Natural killer cell (primary cell): ENCODE measurements around the gene SLC6A3. TPM values are rescaled to one million over a fixed set of nuclear protein-coding genes. Genes with fewer than 3 reads are reported as not detected.

Experiments
- ATAC-seq, 3 donors: fragments of 150-1000 bp in 2 of 3; fragments of 200-7000 bp in 1 of 3; cut with Tn5 transposase; 1 replicate in 1 of 3; 2 replicates in 2 of 3; pipeline ENCODE4 v1.10.0; 2021; ENCODE audit warnings: mild to moderate bottlenecking in 2 of 3, moderate library complexity in 2 of 3
- DNase-seq, 2 donors: peaks; one replicate each; pipeline versions ENCODE4 v3.0.0 to v3.0.0-alpha.2; 2013 to 2021; ENCODE audit warnings: mixed read lengths in 1 of 2
- H3K27ac ChIP-seq: one replicate; pipeline ENCODE4 v1.5.1; 2013; ENCODE audit warnings: mild to moderate bottlenecking, low read length
- H3K27me3 ChIP-seq: one replicate; pipeline ENCODE4 v1.6.1; 2013; ENCODE audit warnings: low read length; ENCODE audit not compliant: control insufficient read depth, insufficient read depth
- H3K36me3 ChIP-seq: one replicate; pipeline ENCODE4 v1.6.1; 2013; ENCODE audit warnings: low read length; ENCODE audit not compliant: control insufficient read depth, insufficient read depth
- H3K4me1 ChIP-seq: one replicate; pipeline ENCODE4 v1.6.1; 2013; ENCODE audit warnings: low read length; ENCODE audit not compliant: control insufficient read depth, insufficient read depth
- H3K4me3 ChIP-seq: one replicate; pipeline ENCODE4 v1.5.1; 2013; ENCODE audit warnings: low read length
- H3K9me3 ChIP-seq: one replicate; pipeline ENCODE4 v1.6.1; 2013; ENCODE audit warnings: low read length; ENCODE audit not compliant: control insufficient read depth, insufficient read depth
- H3K27ac Mint-ChIP-seq, 2 donors: one replicate each; pipeline ENCODE4 v1.8.0; 2022; ENCODE audit warnings: mild to moderate bottlenecking in 2 of 2, mixed read lengths in 2 of 2, moderate library complexity in 1 of 2
- H3K27me3 Mint-ChIP-seq, 2 donors: one replicate each; pipeline ENCODE4 v1.8.0; 2022; ENCODE audit warnings: low read depth in 2 of 2, mixed read lengths in 2 of 2
- H3K36me3 Mint-ChIP-seq: one replicate; pipeline ENCODE4 v1.8.0; 2022; ENCODE audit warnings: mixed read lengths
- H3K4me1 Mint-ChIP-seq, 2 donors: one replicate each; pipeline ENCODE4 v1.8.0; 2022; ENCODE audit warnings: mixed read lengths in 2 of 2
- H3K4me3 Mint-ChIP-seq: one replicate; pipeline ENCODE4 v1.8.0; 2022; ENCODE audit warnings: mild to moderate bottlenecking, moderate library complexity, mixed read lengths
- H3K9me3 Mint-ChIP-seq, 2 donors: one replicate each; pipeline ENCODE4 v1.8.0; 2022; ENCODE audit warnings: mixed read lengths in 2 of 2
- WGBS: methylation state at CpG from one replicate; pipeline ENCODE4 v1.1.7; 2013; ENCODE audit warnings: missing lambda C conversion rate; ENCODE audit not compliant: insufficient coverage; 5-methylcytosine and 5-hydroxymethylcytosine counted together
- intact Hi-C: fragments of 100-400 bp; cut with micrococcal nuclease; formaldehyde crosslinking; loops from one replicate; pipeline ENCODE4 v1.14.2; 2022
- total RNA-seq, 4 donors: library from RNA; stranded (reverse); fragments of 120-200 nt in 1 of 4; gene quantifications; one replicate each; pipeline versions ENCODE4 v1.2.3 to v1.2.4, GENCODE V29; 2013 to 2022
- TF ChIP-seq, protein P1 (sequence below): fragments of 200-600 bp; IDR thresholded peaks from one replicate; pipeline ENCODE4 v1.8.0; 2022; ENCODE audit warnings: antibody characterized with exemption

SLC6A3 gene
- total RNA-seq, 3 donors from 2014 or later (not counting 1 experiment from before 2014, with no cell fraction given): not detected

GRCh38 chr5:1383886-1384401 lies 61.3 kb downstream of the SLC6A3 start:
- no peak for ATAC-seq
- Mint-ChIP-seq H3K36me3 (no peaks in the 10 kb centered on the region), H3K4me3 (no peak overlapping the region), H3K27ac (no peak overlapping the region), H3K9me3 (no peaks in the 10 kb centered on the region), H3K27me3 (peaks cover 0 to 7% of the 10 kb centered on the region in 2 donors), H3K4me1 (peaks cover 31 to 39% of the 10 kb centered on the region in 2 donors)
- H3K27ac ChIP-seq: no peak overlapping the region
- no peak for DNase-seq
- no peak overlapping the region for H3K4me3 ChIP-seq
- no peaks in the 10 kb centered on the region for H3K9me3 ChIP-seq
- 85% methylated on average over 8 of the region's 8 CpGs for WGBS
- peaks cover 32% of the 10 kb centered on the region for H3K4me1 ChIP-seq
- intact Hi-C loops: no loop called here
- TF ChIP-seq, protein P1, sequence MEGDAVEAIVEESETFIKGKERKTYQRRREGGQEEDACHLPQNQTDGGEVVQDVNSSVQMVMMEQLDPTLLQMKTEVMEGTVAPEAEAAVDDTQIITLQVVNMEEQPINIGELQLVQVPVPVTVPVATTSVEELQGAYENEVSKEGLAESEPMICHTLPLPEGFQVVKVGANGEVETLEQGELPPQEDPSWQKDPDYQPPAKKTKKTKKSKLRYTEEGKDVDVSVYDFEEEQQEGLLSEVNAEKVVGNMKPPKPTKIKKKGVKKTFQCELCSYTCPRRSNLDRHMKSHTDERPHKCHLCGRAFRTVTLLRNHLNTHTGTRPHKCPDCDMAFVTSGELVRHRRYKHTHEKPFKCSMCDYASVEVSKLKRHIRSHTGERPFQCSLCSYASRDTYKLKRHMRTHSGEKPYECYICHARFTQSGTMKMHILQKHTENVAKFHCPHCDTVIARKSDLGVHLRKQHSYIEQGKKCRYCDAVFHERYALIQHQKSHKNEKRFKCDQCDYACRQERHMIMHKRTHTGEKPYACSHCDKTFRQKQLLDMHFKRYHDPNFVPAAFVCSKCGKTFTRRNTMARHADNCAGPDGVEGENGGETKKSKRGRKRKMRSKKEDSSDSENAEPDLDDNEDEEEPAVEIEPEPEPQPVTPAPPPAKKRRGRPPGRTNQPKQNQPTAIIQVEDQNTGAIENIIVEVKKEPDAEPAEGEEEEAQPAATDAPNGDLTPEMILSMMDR: no peak
- H3K27me3 ChIP-seq: no peaks in the 10 kb centered on the region
- no peaks in the 10 kb centered on the region for H3K36me3 ChIP-seq

GRCh38 chr5:1383344-1383743 lies 61.9 kb downstream of the SLC6A3 start:
- Mint-ChIP-seq H3K9me3 (no peaks in the 10 kb centered on the region), H3K36me3 (no peaks in the 10 kb centered on the region), H3K27me3 (peaks cover 0 to under 1% of the 10 kb centered on the region in 2 donors), H3K27ac (no peak overlapping the region), H3K4me3 (no peak overlapping the region), H3K4me1 (peaks cover 31 to 39% of the 10 kb centered on the region in 2 donors)
- no peaks in the 10 kb centered on the region for H3K36me3 ChIP-seq
- ATAC-seq: no peak
- H3K4me1 ChIP-seq: peaks cover 32% of the 10 kb centered on the region
- intact Hi-C loops: no loop called here
- WGBS: 92% methylated on average over 17 of the region's 17 CpGs
- H3K9me3 ChIP-seq: no peaks in the 10 kb centered on the region
- TF ChIP-seq, protein P1: no peak
- no peak overlapping the region for H3K27ac ChIP-seq
- H3K4me3 ChIP-seq: no peak overlapping the region
- no peak for DNase-seq
- no peaks in the 10 kb centered on the region for H3K27me3 ChIP-seq

- H3K9me3 ChIP-seq: no peaks in the 10 kb centered on the region
- Mint-ChIP-seq H3K4me1 (peaks cover 28 to 37% of the 10 kb centered on the region in 2 donors), H3K36me3 (no peaks in the 10 kb centered on the region), H3K4me3 (no peak overlapping the region), H3K27me3 (no peaks in the 10 kb centered on the region), H3K27ac (no peak overlapping the region), H3K9me3 (no peaks in the 10 kb centered on the region)
- H3K4me3 ChIP-seq: no peak overlapping the region
- peaks cover 31% of the 10 kb centered on the region for H3K4me1 ChIP-seq
- no peaks in the 10 kb centered on the region for H3K27me3 ChIP-seq
- TF ChIP-seq, protein P1: no peak
- intact Hi-C loops: no loop called here
- H3K36me3 ChIP-seq: no peaks in the 10 kb centered on the region
- ATAC-seq: no peak
- H3K27ac ChIP-seq: no peak overlapping the region
- WGBS: 88% methylated on average over 18 of the region's 18 CpGs
- no peak for DNase-seq
Observed at GRCh38 chr5:1382248-1382700, 63.0 kb downstream of the SLC6A3 start.
